ENCODE measurements around the gene EHBP1.
"Not testable (repeated sequence)": the region's sequence is repeated elsewhere in the genome, so short reads cannot be mapped to it uniquely, and the experiment has no call there.

The EHBP1 gene

GRCh38 chr2:63018439-63018838, 312.9 kb downstream of the EHBP1 start:
- DNase-seq: no peak
- intact Hi-C loops (cut with DNase I): no loop called here

- DNase-seq; intact Hi-C loops (cut with DNase I): not testable (repeated sequence)
Observed at GRCh38 chr2:63019686-63020085, 314.2 kb downstream of the EHBP1 start.

DNA sequence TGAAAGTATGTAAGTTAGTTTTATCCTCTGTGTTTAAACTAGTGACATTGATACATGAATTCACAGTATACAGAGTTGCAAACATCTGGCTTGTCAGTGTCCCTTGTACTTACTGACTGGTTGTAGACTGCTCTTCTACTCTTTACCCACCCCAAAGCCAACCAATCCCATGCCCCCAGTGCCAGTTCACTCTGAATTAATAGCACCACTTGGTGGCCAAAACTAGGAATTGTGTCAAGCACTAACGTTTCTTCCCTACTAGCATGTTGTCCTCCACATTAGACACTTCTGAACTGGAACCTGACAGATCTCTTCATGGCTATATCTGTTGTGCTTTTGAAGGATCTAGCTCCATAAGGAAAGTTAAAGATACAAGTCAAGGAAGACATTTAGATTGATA, 317.9 kb downstream of the EHBP1 start:
- no peak for DNase-seq
- intact Hi-C loops (cut with DNase I): no loop called here

DNA sequence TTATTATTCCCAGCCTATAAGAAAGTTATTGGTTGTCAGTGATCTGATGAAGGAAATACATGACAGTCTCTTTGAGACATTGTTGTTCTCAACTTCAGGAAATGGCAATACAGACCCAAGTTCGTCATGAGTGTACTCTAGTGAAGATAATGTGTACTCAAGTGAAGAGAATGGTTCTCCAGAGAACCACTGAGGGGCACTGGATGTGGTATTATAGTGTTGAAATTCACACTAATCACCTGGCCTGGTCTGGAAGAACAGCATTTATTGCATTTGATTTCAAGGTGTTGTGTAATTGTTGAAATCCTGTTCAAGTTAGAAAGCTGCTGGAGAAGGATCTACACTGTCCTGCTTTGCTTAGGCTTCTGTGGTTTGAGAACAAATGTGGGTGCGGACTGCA, 321.7 kb downstream of the EHBP1 start:
- no peak for DNase-seq
- intact Hi-C loops (cut with DNase I): no loop called here

- no peak for DNase-seq
- intact Hi-C loops (cut with DNase I): no loop called here
Observed at GRCh38 chr2:63029058-63029457, 323.5 kb downstream of the EHBP1 start.

DNA sequence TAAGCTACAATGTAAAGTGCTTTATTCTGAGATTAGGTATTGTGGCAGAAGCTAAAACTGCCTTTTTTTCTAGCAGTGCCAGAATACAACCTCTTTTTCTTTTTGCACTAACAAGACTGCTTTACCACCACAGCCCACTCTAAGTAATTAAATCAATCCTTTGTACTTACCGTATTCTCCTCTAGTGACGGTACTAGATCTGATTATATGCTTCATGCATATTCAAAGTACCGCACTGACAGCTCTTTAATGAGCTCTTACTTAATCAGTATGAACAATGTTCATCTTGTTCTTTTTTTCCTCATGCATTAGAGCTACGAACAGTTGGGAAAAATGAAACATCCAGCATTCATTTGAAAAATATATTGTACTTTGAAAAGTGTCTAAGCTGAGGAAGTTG, 329.0 kb downstream of the EHBP1 start:
- DNase-seq: no peak
- intact Hi-C loops (cut with DNase I): no loop called here

DNA sequence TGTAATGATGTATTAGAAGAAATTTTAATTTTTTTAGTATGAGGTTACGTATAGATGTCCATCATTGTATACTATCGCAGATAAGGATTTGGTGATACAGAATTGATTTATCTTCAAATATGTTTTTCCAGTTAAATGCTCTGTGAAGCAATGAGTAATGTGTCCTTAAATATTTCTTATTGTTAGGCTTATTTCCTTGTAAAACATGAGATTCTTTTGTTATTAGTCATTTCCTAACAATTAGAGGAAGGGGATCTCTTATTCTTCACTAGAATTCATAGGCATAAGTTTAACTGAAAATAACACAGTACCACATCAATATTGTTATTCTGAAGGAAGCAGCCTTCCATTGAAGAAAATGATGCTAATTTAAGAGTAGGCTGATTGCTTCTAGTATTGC, 329.7 kb downstream of the EHBP1 start:
- no peak for DNase-seq
- intact Hi-C loops (cut with DNase I): no loop called here

GRCh38 chr2:63035660-63036059, 330.1 kb downstream of the EHBP1 start:
- DNase-seq: no peak
- intact Hi-C loops (cut with DNase I): no loop called here

- DNase-seq: no peak
- intact Hi-C loops (cut with DNase I): no loop called here
Observed at GRCh38 chr2:63038034-63038433, 332.5 kb downstream of the EHBP1 start.

DNA sequence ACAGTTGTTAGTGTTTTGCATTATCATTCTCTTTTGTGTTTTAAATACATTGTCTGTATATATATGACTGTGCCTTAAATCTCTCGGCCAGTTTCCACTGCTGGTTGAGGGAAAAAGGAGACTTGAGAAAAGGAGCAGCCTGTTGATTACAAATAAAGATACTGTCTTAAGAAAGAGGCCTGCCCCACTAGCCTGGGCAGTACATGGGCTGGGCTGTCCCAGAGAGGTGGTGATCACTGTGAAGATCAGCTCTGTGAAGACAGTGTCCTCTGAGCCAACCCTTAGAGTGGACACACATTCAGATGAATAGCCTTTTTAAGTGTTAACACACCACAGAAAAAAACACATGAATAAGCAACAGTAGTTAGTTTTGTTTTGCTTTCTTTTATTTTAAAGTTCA, 335.1 kb downstream of the EHBP1 start:
- DNase-seq: no peak
- intact Hi-C loops (cut with DNase I): no loop called here

GRCh38 chr2:63041592-63041991, 336.1 kb downstream of the EHBP1 start:
- intact Hi-C loops (cut with DNase I): no loop called here
- DNase-seq: no peak

- DNase-seq: no peak
- intact Hi-C loops (cut with DNase I): no loop called here
Observed at GRCh38 chr2:63044362-63045327, 339.1 kb downstream of the EHBP1 start.

- no peak for DNase-seq
- intact Hi-C loops (cut with DNase I): no loop called here
Observed at GRCh38 chr2:63046552-63046951, 341.0 kb downstream of the EHBP1 start.

DNA sequence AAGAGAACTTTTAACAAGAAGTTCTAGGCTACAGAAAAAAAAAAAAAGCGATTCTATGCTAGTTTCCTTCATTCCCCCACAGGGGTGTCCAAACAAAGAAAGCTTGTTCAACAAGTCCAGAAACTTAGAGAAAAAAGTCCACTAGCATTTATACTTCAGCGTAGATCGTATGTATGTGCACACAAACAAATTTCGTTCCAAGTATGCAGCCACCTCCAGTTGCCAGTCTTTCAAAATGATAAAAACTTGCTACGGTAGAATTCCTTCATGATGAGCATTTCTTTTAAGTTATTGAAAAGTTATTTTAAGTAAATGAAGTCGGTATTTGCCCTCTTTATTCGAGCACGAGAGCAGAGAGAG, 341.4 kb downstream of the EHBP1 start:
- intact Hi-C loops (cut with DNase I): no loop called here
- no peak for DNase-seq

- peak in 5 of 42 donors; percentile 14 to 46 (median 36) for DNase-seq
- intact Hi-C loops (cut with DNase I): no loop called here
Observed at GRCh38 chr2:63047321-63048279, 342.1 kb downstream of the EHBP1 start.

GRCh38 chr2:63048367-63049171, 343.1 kb downstream of the EHBP1 start:
- intact Hi-C loops (cut with DNase I): no loop called here
- DNase-seq: peak in 2 of 42 donors; percentile 24 to 33

- intact Hi-C loops (cut with DNase I): no loop called here
- DNase-seq: peak in 2 of 42 donors; percentile 26 to 45
Observed at GRCh38 chr2:63049211-63049969, 343.9 kb downstream of the EHBP1 start.

- peak in 2 of 42 donors; percentile 11 to 45 for DNase-seq
- intact Hi-C loops (cut with DNase I): no loop called here
Observed at GRCh38 chr2:63049970-63050333, 344.4 kb downstream of the EHBP1 start.

Measured in head of caudate nucleus (tissue), 42 donors.